Measurements from ENCODE around the gene OSGIN1. TPM values are rescaled to one million over a fixed set of nuclear protein-coding genes. Genes with fewer than 3 reads are reported as not detected.

Gene OSGIN1
- total and polyA plus RNA-seq, 2 donors (not counting 1 experiment from before 2014, with no cell fraction given), result 0.85 to 1.8 TPM

DNA sequence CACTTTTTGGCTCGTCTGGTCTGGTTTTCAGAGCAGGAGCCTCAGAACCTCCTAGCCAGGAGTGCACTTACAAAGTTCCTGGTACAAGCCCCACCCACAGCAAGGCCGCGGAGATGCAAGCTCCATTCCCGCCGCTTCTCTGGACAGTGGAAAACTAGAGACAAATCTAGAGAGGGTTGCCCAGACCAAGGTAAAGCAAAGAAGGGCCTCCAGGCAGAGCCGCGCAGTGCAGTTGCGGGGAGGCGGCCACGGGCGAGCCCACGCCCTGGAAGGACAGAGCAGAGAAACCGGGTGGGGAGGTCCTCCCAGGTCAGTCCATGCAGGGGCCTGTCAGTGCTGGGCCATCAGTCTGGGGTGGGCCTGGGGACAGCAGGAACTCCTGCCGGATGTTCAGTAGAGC is 11.0 kb upstream of the OSGIN1 start:
- Histone ChIP-seq H3K9ac (ENCODE audit: low read length) (no peak overlapping the region), H3K9me3 (ENCODE audit: control extremely low read depth in 1 of 3, control insufficient read depth in 2 of 3, insufficient read depth in 1 of 3, low read length in 2 of 3) (no peaks in the 10 kb centered on the region), H3K4me1 (ENCODE audit: control insufficient read depth in 2 of 2, insufficient read depth in 2 of 2, low read length in 2 of 2) (no peaks in the 10 kb centered on the region), H3K79me2 (ENCODE audit: control insufficient read depth, insufficient read depth, low read length) (no peaks in the 10 kb centered on the region), H3K4me3 (ENCODE audit: control extremely low read depth in 1 of 5, extremely low read depth in 1 of 5, insufficient read depth in 1 of 5, low read depth in 2 of 5, low read length in 4 of 5) (no peak overlapping the region), H3K27ac (ENCODE audit: low read length in 2 of 2) (no peak overlapping the region), H3K27me3 (replicated peaks in 1 of 4; ENCODE audit: control extremely low read depth in 1 of 4, control insufficient read depth in 3 of 4, insufficient read depth in 4 of 4, low read length in 3 of 4) (no peaks in the 10 kb centered on the region), H3K36me3 (replicated peaks in 1 of 2; ENCODE audit: control extremely low read depth in 1 of 2, control insufficient read depth in 1 of 2, extremely low read depth in 1 of 2, insufficient read depth in 2 of 2, low read length in 1 of 2) (no peaks in the 10 kb centered on the region), H2AFZ (ENCODE audit: insufficient read depth, low read depth, low read length, poor library complexity, severe bottlenecking) (no peak overlapping the region), H3K4me2 (replicated peaks; ENCODE audit: low read depth, low read length, poor library complexity, severe bottlenecking) (no peak overlapping the region), H4K20me1 (ENCODE audit: control insufficient read depth, insufficient read depth, low read length, poor library complexity, severe bottlenecking) (no peaks in the 10 kb centered on the region)
- H3K27me3 Mint-ChIP-seq, result peaks cover 7% of the 10 kb centered on the region
- TF ChIP-seq, protein P1, sequence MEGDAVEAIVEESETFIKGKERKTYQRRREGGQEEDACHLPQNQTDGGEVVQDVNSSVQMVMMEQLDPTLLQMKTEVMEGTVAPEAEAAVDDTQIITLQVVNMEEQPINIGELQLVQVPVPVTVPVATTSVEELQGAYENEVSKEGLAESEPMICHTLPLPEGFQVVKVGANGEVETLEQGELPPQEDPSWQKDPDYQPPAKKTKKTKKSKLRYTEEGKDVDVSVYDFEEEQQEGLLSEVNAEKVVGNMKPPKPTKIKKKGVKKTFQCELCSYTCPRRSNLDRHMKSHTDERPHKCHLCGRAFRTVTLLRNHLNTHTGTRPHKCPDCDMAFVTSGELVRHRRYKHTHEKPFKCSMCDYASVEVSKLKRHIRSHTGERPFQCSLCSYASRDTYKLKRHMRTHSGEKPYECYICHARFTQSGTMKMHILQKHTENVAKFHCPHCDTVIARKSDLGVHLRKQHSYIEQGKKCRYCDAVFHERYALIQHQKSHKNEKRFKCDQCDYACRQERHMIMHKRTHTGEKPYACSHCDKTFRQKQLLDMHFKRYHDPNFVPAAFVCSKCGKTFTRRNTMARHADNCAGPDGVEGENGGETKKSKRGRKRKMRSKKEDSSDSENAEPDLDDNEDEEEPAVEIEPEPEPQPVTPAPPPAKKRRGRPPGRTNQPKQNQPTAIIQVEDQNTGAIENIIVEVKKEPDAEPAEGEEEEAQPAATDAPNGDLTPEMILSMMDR (IDR thresholded peaks at IDR 0.05), result no peak
- no peak for TF ChIP-seq EZH2 (IDR thresholded peaks at IDR 0.05; ENCODE audit: borderline replicate concordance, insufficient read depth, low read depth, low read length, poor library complexity, severe bottlenecking)
- H3K4me1 Mint-ChIP-seq, result peaks cover 4% of the 10 kb centered on the region
- H3K9me3 Mint-ChIP-seq (ENCODE audit: insufficient read depth), result no peaks in the 10 kb centered on the region
- CTCF ChIA-PET, result no interaction called here
- H3K4me3 Mint-ChIP-seq, result no peak overlapping the region
- POLR2A ChIA-PET, result no interaction called here
- intact Hi-C loops (cut with micrococcal nuclease), result no loop called here
- WGBS (ENCODE audit: insufficient coverage), result 91% methylated on average over 14 of the region's 14 CpGs
- ATAC-seq (ENCODE audit: low read depth) (no peak), DNase-seq (no peak)
- no peak overlapping the region for H3K27ac Mint-ChIP-seq

DNA sequence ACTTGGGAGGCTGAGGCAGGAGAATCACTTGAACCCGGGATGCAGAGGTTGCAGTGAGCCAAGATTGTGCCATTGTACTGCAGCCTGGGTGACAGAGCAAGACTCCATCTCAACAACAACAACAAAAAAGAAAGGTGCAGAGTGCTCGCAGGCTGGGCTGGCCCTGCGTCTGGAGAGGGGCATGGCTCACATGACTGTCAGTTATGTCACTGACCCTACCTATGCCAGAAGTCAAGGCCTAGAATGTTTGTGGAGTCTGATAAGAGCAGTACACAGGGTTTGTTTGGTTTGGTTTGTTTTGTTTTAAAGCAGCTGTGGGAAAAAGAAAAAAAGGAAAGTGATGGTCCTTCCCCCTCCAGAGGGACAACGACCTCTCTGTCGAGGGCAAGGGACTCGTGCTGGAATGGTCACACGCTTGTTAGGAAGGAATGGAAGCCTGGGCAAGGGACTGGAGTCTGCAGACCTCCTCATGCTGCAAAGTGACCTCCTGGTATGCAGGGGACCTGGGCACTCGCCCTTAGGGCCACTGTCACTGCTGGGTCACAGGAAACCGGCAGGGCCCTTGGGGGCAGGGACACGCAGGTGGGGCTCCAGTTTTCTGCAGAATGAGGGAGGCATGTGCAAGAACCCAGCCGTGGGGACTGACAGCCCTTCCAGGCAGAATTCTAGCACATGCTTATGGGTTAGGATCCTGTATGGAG is 10.1 kb upstream of the OSGIN1 start:
- H3K27me3 ChIP-seq (replicated peaks in 1 of 4; ENCODE audit: control extremely low read depth in 1 of 4, control insufficient read depth in 3 of 4, insufficient read depth in 4 of 4, low read length in 3 of 4), result no peaks in the 10 kb centered on the region
- Mint-ChIP-seq H3K4me3 (no peak overlapping the region), H3K27ac (no peak overlapping the region), H3K9me3 (ENCODE audit: insufficient read depth) (no peaks in the 10 kb centered on the region), H3K27me3 (peaks cover 7% of the 10 kb centered on the region), H3K4me1 (peaks cover 4% of the 10 kb centered on the region)
- H4K20me1 ChIP-seq (ENCODE audit: control insufficient read depth, insufficient read depth, low read length, poor library complexity, severe bottlenecking), result no peaks in the 10 kb centered on the region
- intact Hi-C loops (cut with micrococcal nuclease), result no loop called here
- no peak overlapping the region for H3K9ac ChIP-seq (ENCODE audit: low read length)
- H3K4me3 ChIP-seq (ENCODE audit: control extremely low read depth in 1 of 5, extremely low read depth in 1 of 5, insufficient read depth in 1 of 5, low read depth in 2 of 5, low read length in 4 of 5), result no peak overlapping the region
- no peaks in the 10 kb centered on the region for H3K36me3 ChIP-seq (replicated peaks in 1 of 2; ENCODE audit: control extremely low read depth in 1 of 2, control insufficient read depth in 1 of 2, extremely low read depth in 1 of 2, insufficient read depth in 2 of 2, low read length in 1 of 2)
- no peak for DNase-seq
- no peaks in the 10 kb centered on the region for H3K79me2 ChIP-seq (ENCODE audit: control insufficient read depth, insufficient read depth, low read length)
- ATAC-seq (ENCODE audit: low read depth), result no peak
- H3K4me2 ChIP-seq (replicated peaks; ENCODE audit: low read depth, low read length, poor library complexity, severe bottlenecking), result no peak overlapping the region
- WGBS (ENCODE audit: insufficient coverage), result 87% methylated on average over 8 of the region's 11 CpGs
- no peak overlapping the region for H3K27ac ChIP-seq (ENCODE audit: low read length in 2 of 2)
- H2AFZ ChIP-seq (ENCODE audit: insufficient read depth, low read depth, low read length, poor library complexity, severe bottlenecking), result no peak overlapping the region
- no peaks in the 10 kb centered on the region for H3K9me3 ChIP-seq (ENCODE audit: control extremely low read depth in 1 of 3, control insufficient read depth in 2 of 3, insufficient read depth in 1 of 3, low read length in 2 of 3)
- no peaks in the 10 kb centered on the region for H3K4me1 ChIP-seq (ENCODE audit: control insufficient read depth in 2 of 2, insufficient read depth in 2 of 2, low read length in 2 of 2)
- ChIA-PET POLR2A (no interaction called here), CTCF (no interaction called here)
- TF ChIP-seq, protein P1 (IDR thresholded peaks at IDR 0.05), result no peak
- no peak for TF ChIP-seq EZH2 (IDR thresholded peaks at IDR 0.05; ENCODE audit: borderline replicate concordance, insufficient read depth, low read depth, low read length, poor library complexity, severe bottlenecking)

All from B cell (primary cell).